IPS DF 6.9 (cell line): ENCODE measurements around the gene ARHGAP12.

Experiments
- DNase-seq: peaks from one replicate; pipeline ENCODE4 v3.0.0-alpha.2; 2013; ENCODE audit warnings: low read depth, low spot score
- H3K27ac ChIP-seq: one replicate; pipeline ENCODE4 v1.5.1; 2013; ENCODE audit warnings: low read length, control low read depth
- H3K27me3 ChIP-seq: 2 replicates; pipeline ENCODE4 v1.6.1; 2013; ENCODE audit warnings: mild to moderate bottlenecking, low read length; ENCODE audit not compliant: control insufficient read depth, insufficient read depth
- H3K36me3 ChIP-seq: 2 replicates; pipeline ENCODE4 v1.6.1; 2013; ENCODE audit warnings: low read length; ENCODE audit not compliant: control insufficient read depth, insufficient read depth
- H3K4me1 ChIP-seq: 2 replicates; pipeline ENCODE4 v1.6.1; 2013; ENCODE audit warnings: low read length; ENCODE audit not compliant: control insufficient read depth, insufficient read depth
- H3K4me3 ChIP-seq: 2 replicates; pipeline ENCODE4 v1.5.1; 2013; ENCODE audit warnings: mild to moderate bottlenecking, low read length
- H3K9me3 ChIP-seq: 2 replicates; pipeline ENCODE4 v1.6.1; 2013; ENCODE audit warnings: low read length, inconsistent platforms; ENCODE audit not compliant: control insufficient read depth, insufficient read depth
- WGBS: extraction: QIAGEN DNeasy Blood & Tissue Kit; methylation state at CpG from one replicate; pipeline ENCODE4 v1.1.7; 2013; ENCODE audit warnings: mixed read lengths, missing lambda C conversion rate; ENCODE audit not compliant: insufficient read length, insufficient coverage; 5-methylcytosine and 5-hydroxymethylcytosine counted together

Gene ARHGAP12

DNA sequence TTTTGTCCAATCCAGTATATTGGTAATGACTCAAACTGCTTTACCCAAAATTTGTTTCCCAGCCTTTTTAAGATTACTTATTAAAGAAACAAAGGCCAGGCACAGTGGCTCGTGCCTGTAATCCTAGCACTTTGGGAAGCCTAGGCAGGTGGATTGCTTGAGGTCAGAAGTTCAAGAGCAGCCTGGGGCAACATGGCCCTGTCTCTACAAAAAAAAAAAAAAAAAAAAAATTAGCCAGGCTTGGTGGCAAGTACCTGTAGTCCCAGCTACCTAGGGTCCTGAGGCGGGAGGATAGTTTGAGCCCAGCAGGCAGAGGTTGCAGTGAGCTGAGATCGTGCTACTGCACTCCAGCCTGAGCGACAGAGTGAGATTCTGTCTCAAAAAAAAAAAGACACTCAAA, 7.0 kb upstream of the ARHGAP12 start:
- H3K27ac ChIP-seq = no peak overlapping the region
- WGBS = no CpG with 5 or more reads among the region's 4 CpGs
- no peaks in the 10 kb centered on the region for H3K4me1 ChIP-seq
- no peak for DNase-seq
- H3K27me3 ChIP-seq = no peaks in the 10 kb centered on the region
- no peaks in the 10 kb centered on the region for H3K36me3 ChIP-seq
- no peak overlapping the region for H3K4me3 ChIP-seq
- no peaks in the 10 kb centered on the region for H3K9me3 ChIP-seq

- DNase-seq = no peak
- H3K27me3 ChIP-seq = no peaks in the 10 kb centered on the region
These were observed 4.2 kb upstream of the ARHGAP12 start for GRCh38 chr10:31932838-31933237.

GRCh38 chr10:31930856-31931255, 2.2 kb upstream of the ARHGAP12 start:
- no peaks in the 10 kb centered on the region for H3K36me3 ChIP-seq
- no peaks in the 10 kb centered on the region for H3K9me3 ChIP-seq
- no peak for DNase-seq
- no peak overlapping the region for H3K27ac ChIP-seq
- no peaks in the 10 kb centered on the region for H3K27me3 ChIP-seq
- no CpG with 5 or more reads among the region's 1 CpG for WGBS
- no peak overlapping the region for H3K4me3 ChIP-seq
- no peaks in the 10 kb centered on the region for H3K4me1 ChIP-seq

More at GRCh38 chr10:31932838-31933237, 4.2 kb upstream of the ARHGAP12 start:
- H3K4me3 ChIP-seq = no peak overlapping the region
- H3K9me3 ChIP-seq = no peaks in the 10 kb centered on the region
- H3K27ac ChIP-seq = no peak overlapping the region
- no peaks in the 10 kb centered on the region for H3K36me3 ChIP-seq
- no peaks in the 10 kb centered on the region for H3K4me1 ChIP-seq

DNA sequence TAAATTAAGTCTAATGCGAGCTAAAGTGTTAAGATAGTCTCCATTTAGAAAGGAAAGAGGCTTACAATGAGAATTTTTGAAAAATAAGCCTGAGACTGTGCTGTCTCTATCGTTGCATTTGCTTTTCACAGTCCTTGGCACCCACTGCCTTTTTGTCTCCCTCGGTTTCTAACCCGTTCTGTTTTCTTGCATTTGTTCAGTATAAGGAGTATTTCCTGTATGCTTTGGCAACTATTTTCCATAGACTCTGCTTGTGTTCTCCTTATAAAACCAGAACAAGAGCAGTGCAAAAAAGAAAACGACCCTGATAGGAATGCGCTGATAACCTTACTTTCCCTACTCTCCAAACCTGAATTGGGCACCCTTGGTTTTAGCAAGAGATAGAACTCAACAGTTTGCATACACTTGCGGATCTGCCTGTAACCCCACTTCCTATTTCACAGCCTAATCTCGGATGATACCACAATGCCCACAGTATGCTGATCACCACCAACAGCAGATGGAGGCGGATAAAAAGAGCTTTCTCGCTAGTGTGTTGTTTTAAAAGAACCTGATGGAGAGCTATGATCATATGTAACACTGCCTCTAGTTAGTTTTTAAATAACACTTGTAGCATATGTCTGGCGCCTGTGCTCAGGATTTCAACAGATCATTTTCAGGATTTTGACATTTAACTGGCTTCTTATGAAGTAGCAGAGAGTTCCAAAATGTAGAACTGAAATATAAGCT, 1.6 kb upstream of the ARHGAP12 start:
- H3K9me3 ChIP-seq = no peaks in the 10 kb centered on the region
- no peaks in the 10 kb centered on the region for H3K36me3 ChIP-seq
- no peak for DNase-seq
- no peak overlapping the region for H3K27ac ChIP-seq
- WGBS = no CpG with 5 or more reads among the region's 11 CpGs
- H3K4me1 ChIP-seq = no peaks in the 10 kb centered on the region
- H3K27me3 ChIP-seq = no peaks in the 10 kb centered on the region
- no peak overlapping the region for H3K4me3 ChIP-seq

DNA sequence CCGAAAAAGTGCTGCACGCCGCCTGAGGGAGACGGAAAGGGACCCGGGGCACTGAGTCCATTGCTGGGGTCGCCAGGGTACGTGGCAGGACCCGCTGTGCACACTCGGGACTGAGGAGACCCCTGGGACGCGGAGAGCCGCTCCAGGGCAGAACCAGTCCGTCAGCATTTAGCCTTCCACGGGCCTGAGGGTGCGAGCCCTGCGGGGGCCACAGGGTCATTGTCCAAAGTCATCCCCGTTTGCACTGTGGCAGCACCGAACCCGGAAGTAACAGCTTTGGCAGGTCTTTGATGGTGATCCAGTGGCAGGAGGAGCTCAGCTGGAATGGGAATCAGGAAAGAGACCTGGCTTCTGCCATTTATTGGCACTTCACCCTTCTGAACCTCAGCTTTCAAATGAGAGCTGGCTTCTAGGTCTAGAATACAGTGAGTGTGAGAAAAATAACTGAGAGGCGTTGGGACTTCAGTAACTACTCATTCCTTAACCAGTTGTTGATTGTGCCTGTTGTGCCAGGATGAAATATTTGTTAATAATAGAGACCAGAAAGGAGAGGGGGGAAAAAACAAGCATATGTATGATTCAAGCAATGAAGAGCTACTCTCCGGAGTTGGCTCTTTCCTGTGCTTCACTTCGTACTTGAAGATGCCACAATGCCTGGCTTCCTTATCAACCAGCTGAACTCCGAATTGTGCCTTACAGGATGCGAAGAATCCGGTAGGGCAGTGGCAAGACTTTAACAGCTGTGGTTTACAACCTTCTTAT, 811 bp upstream of the ARHGAP12 start:
- no peaks in the 10 kb centered on the region for H3K9me3 ChIP-seq
- no CpG with 5 or more reads among the region's 25 CpGs for WGBS
- DNase-seq = no peak
- peak overlapping the region; percentile 92; the same call in 1 of the 2 replicates for H3K4me3 ChIP-seq
- no peaks in the 10 kb centered on the region for H3K4me1 ChIP-seq
- no peaks in the 10 kb centered on the region for H3K27me3 ChIP-seq
- H3K36me3 ChIP-seq = no peaks in the 10 kb centered on the region
- H3K27ac ChIP-seq = no peak overlapping the region

DNA sequence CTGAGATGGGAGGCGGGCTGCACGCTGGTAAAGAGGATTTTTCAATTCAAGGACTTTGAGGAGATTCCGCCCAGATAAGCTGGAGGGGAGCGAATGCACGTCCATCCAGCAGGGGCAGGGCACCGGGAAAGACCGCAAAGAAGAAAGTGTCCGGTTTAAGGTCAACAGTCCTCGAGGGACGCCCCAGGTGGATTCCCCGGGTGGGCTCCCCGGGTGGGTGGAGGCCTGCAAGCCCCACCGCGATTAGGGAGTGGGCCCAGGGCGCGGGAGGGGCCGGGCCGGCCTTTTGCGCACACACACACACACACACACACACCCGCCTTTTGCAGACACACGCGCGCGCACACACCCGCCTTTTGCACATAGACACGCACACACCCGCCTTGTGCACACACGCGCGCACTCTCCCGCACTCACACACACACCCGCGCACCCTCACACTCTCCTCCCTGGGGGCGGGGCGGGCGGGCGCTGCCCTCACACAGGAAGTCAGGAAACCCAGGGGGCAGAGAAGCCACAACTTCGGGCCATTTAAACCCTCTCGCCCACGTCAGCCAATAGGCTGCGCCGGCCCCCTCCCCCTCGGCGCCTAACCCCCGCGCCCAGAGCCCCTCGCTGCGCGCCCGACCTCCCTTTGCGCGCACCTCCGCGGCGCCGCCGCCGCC, 615 bp downstream of the ARHGAP12 start:
- no peaks in the 10 kb centered on the region for H3K36me3 ChIP-seq
- peak overlapping the region; percentile 92 for H3K4me3 ChIP-seq
- no peaks in the 10 kb centered on the region for H3K9me3 ChIP-seq
- no CpG with 5 or more reads among the region's 58 CpGs for WGBS
- H3K27me3 ChIP-seq = no peaks in the 10 kb centered on the region
- H3K27ac ChIP-seq = no peak overlapping the region
- H3K4me1 ChIP-seq = no peaks in the 10 kb centered on the region
- no peak for DNase-seq

- Histone ChIP-seq H3K27me3 (no peaks in the 10 kb centered on the region), H3K9me3 (no peaks in the 10 kb centered on the region), H3K36me3 (no peaks in the 10 kb centered on the region), H3K27ac (no peak overlapping the region), H3K4me3 (peak overlapping the region; percentile 92; the same call in 1 of the 2 replicates), H3K4me1 (no peaks in the 10 kb centered on the region)
- no CpG with 5 or more reads among the region's 12 CpGs for WGBS
- DNase-seq = no peak
These were observed 1.1 kb downstream of the ARHGAP12 start for GRCh38 chr10:31927565-31927883.

- no CpG with 5 or more reads among the region's 22 CpGs for WGBS
- H3K27ac ChIP-seq = no peak overlapping the region
- no peak for DNase-seq
These were observed 1.7 kb downstream of the ARHGAP12 start for GRCh38 chr10:31926765-31927564.

DNA sequence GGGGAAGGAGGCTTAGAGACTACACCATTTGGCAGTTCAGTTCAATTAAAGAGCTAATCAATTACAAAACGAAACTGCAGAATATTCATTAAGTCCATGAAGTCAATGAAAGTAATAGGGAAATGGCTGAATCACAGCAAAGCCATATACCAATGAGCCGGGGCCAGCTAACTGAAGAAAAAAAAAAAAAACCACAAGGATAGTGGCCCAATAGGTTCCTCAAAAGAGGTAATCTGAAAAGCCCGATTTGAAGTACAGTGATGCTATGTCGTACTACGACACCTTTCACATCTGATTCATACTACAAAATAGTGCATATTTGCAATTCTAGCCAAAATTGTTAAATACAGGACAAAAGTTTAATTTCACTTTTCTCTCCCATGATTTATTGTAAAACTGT, 2.5 kb downstream of the ARHGAP12 start:
- Histone ChIP-seq H3K4me1 (no peaks in the 10 kb centered on the region), H3K4me3 (no peak overlapping the region), H3K27me3 (no peaks in the 10 kb centered on the region), H3K36me3 (no peaks in the 10 kb centered on the region), H3K27ac (no peak overlapping the region), H3K9me3 (no peaks in the 10 kb centered on the region)
- DNase-seq = no peak
- no CpG with 5 or more reads among the region's 5 CpGs for WGBS

More at GRCh38 chr10:31926765-31927564, 1.7 kb downstream of the ARHGAP12 start:
- H3K4me3 ChIP-seq = peak overlapping the region; percentile 92; the same call in 1 of the 2 replicates
- no peaks in the 10 kb centered on the region for H3K9me3 ChIP-seq
- H3K4me1 ChIP-seq = no peaks in the 10 kb centered on the region
- no peaks in the 10 kb centered on the region for H3K36me3 ChIP-seq
- no peaks in the 10 kb centered on the region for H3K27me3 ChIP-seq

DNA sequence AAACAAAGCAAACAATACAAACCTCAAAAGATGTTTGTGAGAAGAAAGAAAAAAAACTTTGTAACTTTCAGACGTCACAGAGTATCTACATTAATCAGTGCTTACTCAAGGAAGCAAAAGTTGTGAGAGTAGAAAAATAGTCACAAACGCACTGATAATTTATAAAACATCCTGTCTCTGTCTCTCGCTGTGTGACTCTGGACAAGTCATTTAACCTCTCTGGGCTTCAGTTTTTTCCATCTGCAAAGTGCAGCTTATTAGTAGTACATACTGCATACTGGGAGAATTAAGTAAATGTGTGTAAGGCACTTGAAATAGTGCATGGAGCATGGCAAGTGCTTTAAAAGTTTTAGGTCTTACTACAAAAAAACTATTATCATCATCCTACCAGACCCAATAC, 3.8 kb downstream of the ARHGAP12 start:
- Histone ChIP-seq H3K4me1 (no peaks in the 10 kb centered on the region), H3K27ac (no peak overlapping the region), H3K4me3 (no peak overlapping the region), H3K9me3 (no peaks in the 10 kb centered on the region), H3K36me3 (no peaks in the 10 kb centered on the region), H3K27me3 (no peaks in the 10 kb centered on the region)
- DNase-seq = no peak
- no CpG with 5 or more reads among the region's 3 CpGs for WGBS
